HG03575 (cell line): ENCODE measurements around the gene SLC9A9.

ENCODE experiments used
- ATAC-seq: cut with Tn5 transposase; IDR thresholded peaks from one replicate; pipeline ENCODE4 v1.9.1; 2021; ENCODE audit not compliant: unreplicated experiment, insufficient number of reproducible peaks, low FRiP score; ENCODE audit errors: extremely low read depth

The SLC9A9 gene

DNA sequence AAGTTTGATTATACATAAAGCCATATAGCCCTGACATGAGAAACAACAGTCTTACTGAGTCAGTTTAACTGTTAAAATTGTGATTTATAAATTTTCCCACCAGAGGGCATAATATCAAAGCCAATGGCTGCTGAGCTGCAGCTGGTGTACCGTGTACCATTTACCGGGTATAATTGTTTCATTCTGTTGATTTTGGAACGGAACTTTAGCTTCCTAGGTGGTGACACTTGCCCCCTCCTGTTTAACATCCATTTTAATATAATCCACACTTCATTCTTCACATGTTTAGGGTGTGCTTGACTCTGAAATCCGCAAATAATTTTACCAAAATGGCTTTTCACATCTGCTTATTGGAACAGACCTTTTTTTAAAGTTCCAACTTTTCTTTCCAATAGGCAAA is 72.8 kb downstream of the SLC9A9 start:
- ATAC-seq: no peak

- no peak for ATAC-seq
These were observed 76.3 kb downstream of the SLC9A9 start for GRCh38 chr3:143771939-143772338.

DNA sequence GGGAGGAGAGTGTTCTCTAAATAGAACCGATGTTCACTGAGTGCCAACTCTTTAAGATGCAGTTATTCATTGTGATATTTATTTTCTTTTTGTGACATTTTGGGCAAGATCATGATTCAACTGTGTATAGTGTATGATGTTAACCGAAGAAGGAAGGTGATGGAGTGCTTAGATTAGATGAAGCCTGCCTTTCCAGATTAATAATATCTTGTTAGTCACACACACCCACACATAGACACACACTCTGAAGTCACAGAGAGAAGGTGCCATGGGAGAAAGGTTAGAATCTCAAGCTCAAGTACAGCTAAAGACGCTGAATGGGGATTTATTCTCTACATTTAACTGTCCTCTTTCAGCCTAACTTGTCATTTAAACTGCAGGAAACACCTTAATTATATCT is 77.0 kb downstream of the SLC9A9 start:
- ATAC-seq: no peak

DNA sequence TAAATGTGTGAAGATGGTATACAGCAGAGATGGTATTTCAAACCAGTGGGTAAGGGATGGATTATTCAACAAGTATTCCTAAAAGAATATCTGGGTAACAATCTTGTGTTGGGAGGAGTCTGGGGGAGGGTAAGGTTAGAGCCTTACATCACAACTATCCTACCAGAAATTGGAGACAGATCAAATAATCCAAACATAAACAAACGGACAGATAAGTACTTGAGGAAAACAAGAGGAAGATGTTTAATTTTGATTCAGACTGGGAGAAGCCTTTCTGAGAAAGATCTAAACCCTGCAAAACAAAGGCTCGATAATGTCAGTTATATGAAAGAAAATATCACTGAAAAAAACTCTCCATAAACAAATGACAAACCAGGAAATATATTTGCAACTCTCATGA is 77.9 kb downstream of the SLC9A9 start:
- ATAC-seq: no peak

- no peak for ATAC-seq
These were observed 78.7 kb downstream of the SLC9A9 start for GRCh38 chr3:143769616-143770015.

- ATAC-seq: no peak
These were observed 83.4 kb downstream of the SLC9A9 start for GRCh38 chr3:143764840-143765239.

GRCh38 chr3:143763564-143764162 is 84.6 kb downstream of the SLC9A9 start:
- no peak for ATAC-seq

DNA sequence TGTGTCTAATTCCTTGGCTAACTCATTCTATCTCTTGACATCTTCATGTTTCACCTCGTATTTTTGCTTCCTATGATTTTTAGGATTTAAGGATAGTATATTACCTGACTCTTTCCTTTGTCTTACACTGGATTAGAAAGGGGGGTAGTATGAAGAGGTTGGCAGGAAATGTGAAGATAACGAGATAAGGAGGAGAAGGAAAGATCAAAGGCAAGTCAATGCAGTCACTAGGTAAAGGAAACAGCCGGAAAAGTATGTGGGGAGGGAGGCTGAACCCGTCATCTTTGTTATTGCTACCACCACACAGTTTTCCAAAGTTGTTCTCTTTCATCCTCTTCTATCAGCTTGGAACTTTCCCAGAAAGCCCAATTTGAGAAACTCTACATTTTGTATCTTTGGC is 90.6 kb downstream of the SLC9A9 start:
- ATAC-seq: no peak

DNA sequence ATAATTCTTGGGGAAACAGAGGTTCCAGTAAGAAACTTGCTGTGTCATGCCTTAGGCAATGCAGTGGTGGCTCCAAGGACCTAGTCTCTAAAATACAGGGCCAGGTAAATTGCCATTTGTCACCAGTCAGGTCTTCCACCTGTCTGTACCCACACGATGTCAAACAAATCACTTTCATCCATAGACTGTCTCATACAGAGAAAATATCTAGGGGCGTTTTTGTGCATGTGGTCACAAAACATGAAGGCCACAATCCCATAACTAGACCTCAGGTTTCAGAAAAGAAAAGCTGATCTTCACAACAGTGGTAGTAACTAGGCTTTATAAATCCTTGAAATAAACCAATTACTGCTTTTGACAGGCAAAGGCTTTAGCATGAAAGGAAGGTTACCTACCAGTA is 92.3 kb downstream of the SLC9A9 start:
- no peak for ATAC-seq

- ATAC-seq: no peak
These were observed 94.2 kb downstream of the SLC9A9 start for GRCh38 chr3:143754090-143754489.

- no peak for ATAC-seq
These were observed 94.8 kb downstream of the SLC9A9 start for GRCh38 chr3:143753456-143753855.

DNA sequence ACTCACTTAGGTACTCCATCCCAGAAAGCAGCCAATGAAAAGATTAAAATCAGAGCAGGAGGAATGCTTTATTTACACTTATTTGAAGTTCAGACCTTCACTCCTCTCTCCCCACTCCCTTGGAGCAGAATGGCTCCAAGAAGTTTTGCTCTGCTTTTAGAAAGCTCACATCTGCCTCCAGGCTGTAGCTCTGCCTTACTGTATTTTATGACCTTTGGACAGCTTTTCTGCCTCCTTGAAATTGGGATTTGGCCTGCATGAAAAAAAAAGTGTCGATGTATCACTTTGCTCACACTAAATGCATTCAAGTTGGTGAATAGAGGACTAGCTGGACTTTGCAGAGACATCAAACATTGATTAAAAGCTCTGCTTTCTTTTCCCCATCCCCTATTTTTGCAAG is 95.3 kb downstream of the SLC9A9 start:
- no peak for ATAC-seq

GRCh38 chr3:143751643-143752178 is 96.6 kb downstream of the SLC9A9 start:
- ATAC-seq: peak; percentile 52

GRCh38 chr3:143750841-143751240 is 97.4 kb downstream of the SLC9A9 start:
- no peak for ATAC-seq

DNA sequence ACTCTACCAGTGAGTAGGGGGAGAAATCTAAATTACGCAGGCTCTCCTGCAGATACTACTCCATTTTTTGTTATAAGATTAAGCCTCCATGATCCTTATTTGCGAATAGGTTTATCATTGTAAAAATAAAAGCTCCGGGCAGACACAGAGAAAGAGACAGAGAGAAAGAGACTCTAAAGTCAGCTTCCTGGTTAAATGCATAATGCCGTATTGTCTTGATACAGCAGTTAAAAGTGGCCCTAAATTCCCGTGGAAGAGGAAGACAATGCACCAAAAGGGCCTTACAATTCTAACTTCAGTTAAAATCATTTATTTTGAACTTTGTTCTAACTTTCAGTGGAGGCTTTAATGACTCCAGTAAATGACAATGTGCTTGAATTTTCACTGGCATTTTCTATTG is 98.3 kb downstream of the SLC9A9 start:
- no peak for ATAC-seq

DNA sequence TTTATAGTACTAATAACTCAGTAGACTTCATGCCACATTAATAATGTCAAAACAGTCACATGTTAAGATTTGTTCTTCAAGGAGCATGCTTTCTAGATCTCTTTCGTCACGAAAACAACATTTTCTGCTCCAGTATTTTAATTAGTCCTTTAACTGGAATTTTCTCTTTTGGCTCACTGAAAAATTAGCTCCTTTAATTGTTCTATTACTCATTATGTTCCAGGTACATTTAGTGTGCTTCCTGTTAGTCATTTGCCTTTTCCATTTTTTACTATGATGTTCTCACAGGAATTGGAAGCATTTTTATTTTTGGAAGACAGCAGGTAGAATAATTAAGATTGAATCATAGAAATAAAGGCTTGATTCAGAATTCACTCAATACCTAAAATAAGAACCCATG is 111.2 kb downstream of the SLC9A9 start:
- no peak for ATAC-seq

GRCh38 chr3:143736205-143736997 is 111.9 kb downstream of the SLC9A9 start:
- ATAC-seq: no peak

GRCh38 chr3:143731776-143732175 is 116.5 kb downstream of the SLC9A9 start:
- no peak for ATAC-seq

- no peak for ATAC-seq
These were observed 116.9 kb downstream of the SLC9A9 start for GRCh38 chr3:143731320-143731719.

GRCh38 chr3:143727391-143727790 is 120.9 kb downstream of the SLC9A9 start:
- no peak for ATAC-seq
